IPS-18a (cell line): Measurements from ENCODE around the gene NPY5R.

Experiments used
- H3K27ac ChIP-seq: one replicate; pipeline ENCODE4 v1.5.1; 2013; ENCODE audit warnings: low read length
- H3K27me3 ChIP-seq: one replicate; pipeline ENCODE4 v1.6.1; 2013; ENCODE audit warnings: mild to moderate bottlenecking, low read length; ENCODE audit not compliant: control insufficient read depth, insufficient read depth
- H3K36me3 ChIP-seq: one replicate; pipeline ENCODE4 v1.6.1; 2013; ENCODE audit warnings: low read depth, low read length; ENCODE audit not compliant: control insufficient read depth
- H3K4me1 ChIP-seq: one replicate; pipeline ENCODE4 v1.6.1; 2013; ENCODE audit warnings: low read depth, low read length; ENCODE audit not compliant: control insufficient read depth
- H3K4me3 ChIP-seq: one replicate; pipeline ENCODE4 v1.5.1; 2013; ENCODE audit warnings: low read length
- H3K9ac ChIP-seq: one replicate; pipeline ENCODE4 v1.6.1; 2013; ENCODE audit warnings: mild to moderate bottlenecking, low read length, moderate library complexity
- H3K9me3 ChIP-seq: one replicate; pipeline ENCODE4 v1.6.1; 2013; ENCODE audit warnings: low read depth, low read length; ENCODE audit not compliant: control insufficient read depth

The NPY5R gene

GRCh38 chr4:163385466-163385865, 41.8 kb downstream of the NPY5R start:
- H3K36me3 ChIP-seq, result no peaks in the 10 kb centered on the region
- H3K9ac ChIP-seq, result no peak overlapping the region
- H3K4me3 ChIP-seq, result no peak overlapping the region
- H3K4me1 ChIP-seq, result no peaks in the 10 kb centered on the region
- no peaks in the 10 kb centered on the region for H3K27me3 ChIP-seq
- no peaks in the 10 kb centered on the region for H3K9me3 ChIP-seq
- H3K27ac ChIP-seq, result no peak overlapping the region

- Histone ChIP-seq H3K27me3 (no peaks in the 10 kb centered on the region), H3K4me1 (no peaks in the 10 kb centered on the region), H3K4me3 (no peak overlapping the region), H3K27ac (no peak overlapping the region), H3K36me3 (no peaks in the 10 kb centered on the region), H3K9me3 (no peaks in the 10 kb centered on the region), H3K9ac (no peak overlapping the region)
Observed at GRCh38 chr4:163391756-163392155, 48.1 kb downstream of the NPY5R start.

- Histone ChIP-seq H3K27ac (no peak overlapping the region), H3K4me1 (no peaks in the 10 kb centered on the region), H3K4me3 (no peak overlapping the region), H3K36me3 (no peaks in the 10 kb centered on the region), H3K9me3 (no peaks in the 10 kb centered on the region), H3K27me3 (no peaks in the 10 kb centered on the region), H3K9ac (no peak overlapping the region)
Observed at GRCh38 chr4:163392328-163392727, 48.6 kb downstream of the NPY5R start.

- no peak overlapping the region for H3K9ac ChIP-seq
- H3K27me3 ChIP-seq, result no peaks in the 10 kb centered on the region
- no peak overlapping the region for H3K27ac ChIP-seq
Observed at GRCh38 chr4:163393471-163393870, 49.8 kb downstream of the NPY5R start.

GRCh38 chr4:163395055-163395454, 51.4 kb downstream of the NPY5R start:
- Histone ChIP-seq H3K36me3 (no peaks in the 10 kb centered on the region), H3K27ac (no peak overlapping the region), H3K4me1 (no peaks in the 10 kb centered on the region), H3K9ac (no peak overlapping the region), H3K4me3 (no peak overlapping the region), H3K27me3 (no peaks in the 10 kb centered on the region), H3K9me3 (no peaks in the 10 kb centered on the region)

More at GRCh38 chr4:163393471-163393870, 49.8 kb downstream of the NPY5R start:
- no peaks in the 10 kb centered on the region for H3K9me3 ChIP-seq
- no peaks in the 10 kb centered on the region for H3K36me3 ChIP-seq
- no peaks in the 10 kb centered on the region for H3K4me1 ChIP-seq
- H3K4me3 ChIP-seq, result no peak overlapping the region

GRCh38 chr4:163395758-163396157, 52.1 kb downstream of the NPY5R start:
- no peaks in the 10 kb centered on the region for H3K4me1 ChIP-seq
- H3K4me3 ChIP-seq, result no peak overlapping the region
- H3K9ac ChIP-seq, result no peak overlapping the region

GRCh38 chr4:163398238-163398637, 54.5 kb downstream of the NPY5R start:
- Histone ChIP-seq H3K36me3 (no peaks in the 10 kb centered on the region), H3K27me3 (no peaks in the 10 kb centered on the region), H3K9ac (no peak overlapping the region), H3K4me3 (no peak overlapping the region), H3K4me1 (peaks cover 8% of the 10 kb centered on the region), H3K9me3 (no peaks in the 10 kb centered on the region), H3K27ac (no peak overlapping the region)

More at GRCh38 chr4:163395758-163396157, 52.1 kb downstream of the NPY5R start:
- Histone ChIP-seq H3K27ac (no peak overlapping the region), H3K27me3 (no peaks in the 10 kb centered on the region), H3K36me3 (no peaks in the 10 kb centered on the region), H3K9me3 (no peaks in the 10 kb centered on the region)

- Histone ChIP-seq H3K4me3 (no peak overlapping the region), H3K27me3 (no peaks in the 10 kb centered on the region), H3K27ac (no peak overlapping the region), H3K36me3 (no peaks in the 10 kb centered on the region), H3K4me1 (peaks cover 26% of the 10 kb centered on the region), H3K9ac (no peak overlapping the region), H3K9me3 (no peaks in the 10 kb centered on the region)
Observed at GRCh38 chr4:163400911-163401310, 57.2 kb downstream of the NPY5R start.
